ENCODE measurements around the gene MYO1B.

The MYO1B gene

DNA sequence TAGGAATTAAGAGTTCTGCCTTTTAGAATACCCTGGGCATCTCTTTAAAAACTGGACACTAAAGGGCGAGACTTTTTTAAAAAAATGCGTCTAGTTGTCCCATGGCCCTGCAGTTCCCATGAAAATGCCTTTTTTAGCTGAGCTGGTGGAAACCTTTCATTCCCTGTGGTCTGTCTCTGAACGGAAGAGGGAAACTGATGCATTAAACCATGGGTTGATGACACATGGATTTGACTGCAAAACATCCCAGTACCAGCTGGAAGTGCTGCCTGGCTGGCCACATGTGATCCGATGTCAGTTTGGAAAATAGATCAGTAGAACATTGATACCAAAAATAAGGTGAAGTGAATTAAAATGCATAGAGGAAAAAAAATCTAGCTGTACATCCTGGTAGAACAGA lies 129.2 kb downstream of the MYO1B start:
- no peak for DNase-seq

DNA sequence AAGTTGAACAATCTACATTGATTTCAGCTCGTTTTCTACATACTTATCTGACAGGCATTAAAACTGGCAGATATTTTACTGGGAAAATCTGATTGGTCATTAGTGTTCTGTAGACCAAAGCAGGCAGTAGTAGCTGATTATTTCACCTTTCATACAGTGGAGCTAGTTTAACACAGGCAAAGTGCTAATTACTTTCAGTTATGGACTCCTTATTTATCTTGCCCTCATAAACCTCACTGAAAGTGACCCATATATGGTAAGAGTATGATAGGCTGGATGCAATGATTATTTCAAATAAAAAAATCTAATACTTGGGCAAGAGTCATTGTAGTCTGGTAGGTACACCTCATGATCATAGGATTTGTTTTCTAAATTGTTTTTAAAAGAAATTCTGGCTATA lies 129.7 kb downstream of the MYO1B start:
- no peak for DNase-seq

DNA sequence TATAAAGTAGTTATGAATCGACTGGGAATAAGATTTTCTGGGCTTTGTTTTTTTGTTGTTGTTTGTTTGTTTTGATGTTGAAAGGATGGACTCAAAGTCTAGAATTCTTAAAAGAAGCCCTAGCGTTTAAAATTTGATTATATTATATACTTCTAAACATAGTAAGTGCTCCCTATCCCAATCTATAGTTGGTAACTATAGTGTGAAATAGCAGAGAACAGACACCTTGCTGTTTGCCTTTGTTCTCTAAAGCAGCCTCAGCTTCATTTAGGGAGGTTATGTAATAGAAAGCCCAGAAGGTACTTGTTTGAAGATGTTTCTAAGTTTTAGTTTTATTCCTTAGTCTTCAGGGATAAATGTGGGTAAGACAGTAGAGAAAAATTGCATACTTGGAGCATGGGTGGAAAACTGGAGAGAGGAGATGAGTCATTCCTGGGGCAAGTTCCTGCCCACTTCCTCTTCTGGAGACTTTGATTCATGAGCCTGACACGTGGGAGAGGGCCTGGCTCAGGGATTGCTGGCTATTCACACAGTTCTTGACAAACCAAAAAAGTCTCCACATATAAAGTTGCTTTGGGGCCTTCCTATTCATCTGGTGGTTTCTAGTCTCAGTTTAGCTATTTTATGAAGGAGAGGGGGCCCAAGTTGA lies 131.9 kb downstream of the MYO1B start:
- no peak for DNase-seq

DNA sequence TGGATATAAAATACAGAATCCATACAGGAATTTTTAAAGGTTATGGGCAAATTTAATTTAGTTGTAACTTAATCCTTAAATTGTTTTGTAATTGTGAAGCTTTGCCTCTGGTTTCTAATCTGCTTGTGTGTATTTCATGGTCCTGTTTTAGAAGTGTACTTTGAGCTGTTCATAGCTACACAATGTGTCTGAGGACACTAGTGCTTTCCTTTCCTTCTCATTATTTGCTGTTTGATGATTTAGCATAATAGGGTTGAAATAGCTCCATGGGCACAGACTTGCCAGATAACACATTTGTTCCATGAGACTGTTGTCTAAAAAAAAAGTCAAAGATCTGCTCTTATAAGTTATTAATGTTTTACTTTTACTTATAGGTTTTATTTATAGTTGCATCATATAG lies 134.2 kb downstream of the MYO1B start:
- DNase-seq = no peak

DNA sequence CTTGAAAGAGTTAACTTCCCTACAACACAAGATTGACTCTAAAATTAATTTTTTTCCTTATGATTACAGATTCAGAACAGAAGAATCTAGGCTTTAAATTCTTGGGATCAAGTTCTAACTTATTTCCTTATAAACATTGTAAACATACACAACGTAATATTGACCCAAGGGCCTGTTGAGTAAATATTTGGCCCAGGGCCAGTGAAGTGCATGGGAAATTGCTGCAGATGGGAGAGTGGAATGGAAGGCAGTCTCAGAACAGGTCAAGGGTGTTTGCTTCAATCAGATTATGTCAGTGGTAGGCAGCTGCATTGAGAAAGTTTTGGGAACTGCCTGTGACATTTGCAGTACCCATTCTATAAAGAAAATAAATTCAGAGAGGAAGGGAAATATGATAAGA lies 137.6 kb downstream of the MYO1B start:
- no peak for DNase-seq

DNA sequence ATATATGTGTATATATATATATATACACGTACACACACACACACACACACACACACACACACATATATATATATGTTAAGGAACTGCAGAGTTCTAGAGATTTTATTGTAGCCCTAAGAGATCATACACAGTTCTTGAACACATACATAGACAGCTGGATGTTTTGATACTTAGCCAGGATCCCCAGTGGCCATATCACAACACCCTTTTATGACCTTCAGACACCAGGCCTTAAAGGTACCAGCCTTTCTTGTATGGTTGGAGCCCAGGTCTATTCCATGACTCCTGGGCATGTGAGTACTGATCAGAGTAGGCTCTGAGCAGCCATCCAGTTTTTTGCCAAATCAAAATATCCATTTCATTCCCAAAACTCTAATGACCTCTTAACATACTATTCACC lies 138.3 kb downstream of the MYO1B start:
- DNase-seq = no peak

DNA sequence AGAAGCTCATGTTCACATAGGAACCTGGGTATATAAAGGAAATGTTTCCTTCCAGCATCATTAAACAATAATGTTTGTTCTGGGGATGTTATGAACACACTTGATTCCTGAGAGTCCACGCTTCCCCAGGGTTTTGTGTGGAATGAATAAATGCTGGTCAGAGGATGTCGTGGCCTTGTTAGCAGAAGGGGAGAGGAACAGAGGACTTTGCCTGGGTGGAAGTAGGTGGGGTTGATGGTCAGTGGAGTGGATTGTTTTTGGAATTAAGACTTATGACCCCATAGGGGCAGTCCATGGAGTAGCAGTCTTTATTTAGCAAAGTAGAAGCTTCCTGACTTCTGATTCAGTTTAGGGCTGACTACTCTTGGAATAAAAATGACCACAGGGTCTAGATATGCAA lies 139.6 kb downstream of the MYO1B start:
- no peak for DNase-seq

DNA sequence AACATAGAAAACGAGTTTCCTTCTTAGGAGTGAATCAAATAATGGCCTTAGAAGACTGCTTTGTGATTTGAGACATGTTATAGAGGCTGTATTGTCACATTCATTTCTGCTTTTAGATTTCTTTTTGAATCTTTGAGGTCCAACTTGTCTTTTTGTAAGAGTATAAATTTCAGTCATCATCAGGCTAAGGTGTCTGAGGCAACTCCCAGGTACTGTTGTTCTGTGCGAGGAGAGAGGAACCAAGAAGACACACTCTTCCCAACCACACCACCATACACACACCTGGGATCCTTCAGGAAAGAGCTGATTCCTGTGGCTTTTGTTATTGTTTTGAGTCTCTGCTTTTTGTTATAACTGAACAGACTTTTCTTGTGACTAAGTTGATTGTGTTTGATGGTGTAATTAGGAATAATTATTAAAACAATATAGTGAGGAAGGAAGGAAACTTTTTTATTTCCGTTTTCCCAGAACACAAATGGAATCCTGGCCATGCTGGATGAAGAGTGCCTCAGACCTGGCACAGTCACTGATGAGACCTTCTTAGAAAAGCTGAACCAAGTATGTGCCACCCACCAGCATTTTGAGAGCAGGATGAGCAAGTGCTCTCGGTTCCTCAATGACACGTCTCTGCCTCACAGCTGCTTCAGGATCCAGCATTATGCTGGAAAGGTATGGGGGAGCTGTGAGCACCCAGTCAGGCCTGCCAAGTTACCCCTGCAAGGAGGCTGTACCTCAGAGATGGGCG lies 140.4 kb downstream of the MYO1B start:
- DNase-seq = no peak

DNA sequence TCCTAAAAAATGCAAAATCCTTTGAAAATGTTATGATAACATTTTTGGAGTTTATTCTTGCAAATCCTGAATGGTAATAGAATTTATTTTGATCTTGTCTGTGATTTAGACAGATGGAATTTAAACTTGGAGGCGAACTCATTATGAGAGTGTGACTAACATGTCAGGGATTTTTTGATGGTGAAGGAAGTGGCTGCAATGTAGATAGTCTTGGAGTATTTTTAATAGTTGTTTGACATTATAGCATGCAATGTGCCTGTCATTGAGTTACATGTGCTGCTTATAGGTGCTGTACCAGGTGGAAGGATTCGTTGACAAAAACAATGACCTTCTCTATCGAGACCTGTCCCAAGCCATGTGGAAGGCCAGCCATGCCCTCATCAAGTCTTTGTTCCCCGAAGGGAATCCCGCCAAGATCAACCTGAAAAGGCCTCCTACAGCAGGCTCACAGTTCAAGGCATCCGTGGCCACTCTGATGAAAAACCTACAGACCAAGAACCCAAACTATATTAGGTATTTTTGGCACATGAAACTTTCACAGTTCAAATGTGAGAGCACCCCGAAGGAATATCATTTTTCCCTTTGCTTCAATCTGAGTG lies 141.8 kb downstream of the MYO1B start:
- no peak for DNase-seq

DNA sequence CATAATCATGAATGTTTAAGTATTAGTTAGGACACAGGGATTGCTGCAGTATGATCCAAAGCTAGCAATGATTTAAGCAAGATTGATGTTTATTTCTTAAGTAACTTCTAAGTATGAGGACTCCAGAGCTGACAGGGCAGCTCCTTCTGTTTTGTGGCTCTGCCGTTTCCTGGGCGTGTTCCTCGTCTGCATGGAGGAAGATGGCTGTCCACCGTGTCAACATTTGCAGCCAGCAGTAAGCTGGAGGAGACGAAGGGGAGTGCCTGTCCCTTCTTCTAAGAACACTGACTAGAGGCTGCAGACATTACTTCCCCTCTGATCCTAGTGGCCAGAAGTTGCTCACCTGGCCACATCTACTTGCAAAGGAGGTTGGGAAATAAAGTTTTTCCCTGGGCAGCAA lies 144.1 kb downstream of the MYO1B start:
- DNase-seq = no peak

DNA sequence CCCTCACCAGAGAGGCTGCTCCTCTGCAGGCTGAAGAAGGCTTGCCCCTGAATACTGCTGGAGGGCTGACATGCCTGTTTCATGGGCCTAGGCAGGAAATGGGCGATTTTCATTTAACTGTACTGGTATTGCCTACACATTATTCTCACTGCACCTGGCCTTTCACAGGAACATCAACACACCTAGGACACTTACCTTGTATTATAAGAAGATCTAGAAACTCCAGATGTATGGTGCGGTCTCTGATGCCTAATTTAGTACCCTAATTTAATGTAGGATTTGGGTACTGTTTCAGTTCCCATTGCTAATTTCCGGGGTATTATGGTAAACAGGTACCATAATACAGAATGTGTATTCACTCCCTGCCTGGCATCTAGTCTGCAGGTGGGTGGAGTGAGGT lies 146.0 kb downstream of the MYO1B start:
- DNase-seq = no peak

DNA sequence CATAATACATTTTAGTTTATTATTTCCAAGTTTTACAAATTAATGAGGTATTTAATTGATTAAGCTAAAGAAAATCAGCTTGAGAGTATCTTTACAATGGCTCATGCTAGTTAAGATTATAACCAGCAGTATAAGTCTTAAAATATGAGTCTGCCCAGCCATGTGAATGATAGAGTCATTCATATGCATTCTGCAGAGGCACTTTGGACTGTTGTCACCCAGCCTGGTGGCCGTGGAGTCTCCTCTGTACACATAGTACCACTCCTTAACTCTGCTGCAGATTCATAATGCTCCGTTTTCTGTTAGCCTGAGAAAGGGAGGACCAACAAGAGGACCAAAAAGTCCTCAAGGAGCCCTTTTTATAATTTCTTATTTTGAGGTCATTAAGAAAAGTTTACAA lies 148.8 kb downstream of the MYO1B start:
- DNase-seq = no peak

DNA sequence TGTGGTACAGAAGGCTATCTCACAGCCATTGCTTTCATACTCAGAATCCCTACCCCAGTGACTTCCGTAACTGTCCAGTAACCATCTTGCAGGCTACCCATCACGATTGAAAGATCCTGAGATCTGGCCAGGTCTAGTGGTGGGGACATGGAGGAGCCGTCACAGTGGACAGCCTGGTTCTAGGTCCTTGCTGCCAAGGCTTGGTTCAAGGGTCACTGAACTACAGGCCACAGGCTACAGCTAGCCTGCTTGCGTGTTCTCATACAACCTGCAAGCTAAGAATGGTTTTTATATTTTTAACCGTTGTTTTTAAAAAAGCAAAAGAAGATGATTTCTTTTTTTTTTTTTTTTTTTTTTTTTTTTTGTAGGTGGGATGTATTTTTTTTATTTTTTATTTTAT lies 151.6 kb downstream of the MYO1B start:
- DNase-seq = no peak

DNA sequence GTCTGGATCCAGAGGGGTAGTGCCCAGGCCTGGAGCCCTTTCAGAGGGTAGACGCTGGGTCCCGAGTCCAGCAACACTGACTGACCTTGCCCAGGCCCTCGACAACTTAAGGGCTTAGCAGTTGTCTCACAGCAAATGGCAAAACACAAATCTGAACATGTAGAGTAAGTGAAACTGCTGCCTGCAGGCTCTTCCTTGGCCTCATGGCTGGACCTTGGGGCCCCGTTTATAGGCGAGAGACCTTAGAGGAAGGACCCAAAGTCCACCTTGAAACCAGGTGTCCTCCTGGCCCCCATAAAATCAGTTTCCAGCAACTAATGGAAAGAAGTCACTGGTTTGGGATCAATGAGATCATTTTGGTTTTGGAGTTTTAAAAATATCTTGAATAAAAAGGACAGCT lies 154.4 kb downstream of the MYO1B start:
- DNase-seq = no peak

DNA sequence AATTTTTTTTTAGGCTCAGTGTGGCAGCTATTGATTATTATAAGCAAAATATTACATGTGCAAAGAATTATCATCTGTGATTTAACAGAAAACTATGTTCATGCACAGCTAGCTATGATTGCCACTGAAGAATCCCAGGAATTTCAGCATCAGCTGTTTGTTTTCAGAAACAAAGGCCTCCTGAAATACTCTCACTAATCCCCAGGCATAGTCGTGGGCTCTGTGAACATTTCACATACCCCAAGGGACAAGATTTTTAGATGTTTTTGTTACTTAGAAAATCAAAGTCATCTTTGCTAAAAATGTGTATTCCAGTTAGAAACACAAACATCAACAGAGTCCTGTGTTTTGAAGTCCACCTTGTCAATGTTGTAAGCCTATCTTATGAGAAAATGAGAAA lies 156.1 kb downstream of the MYO1B start:
- no peak for DNase-seq

DNA sequence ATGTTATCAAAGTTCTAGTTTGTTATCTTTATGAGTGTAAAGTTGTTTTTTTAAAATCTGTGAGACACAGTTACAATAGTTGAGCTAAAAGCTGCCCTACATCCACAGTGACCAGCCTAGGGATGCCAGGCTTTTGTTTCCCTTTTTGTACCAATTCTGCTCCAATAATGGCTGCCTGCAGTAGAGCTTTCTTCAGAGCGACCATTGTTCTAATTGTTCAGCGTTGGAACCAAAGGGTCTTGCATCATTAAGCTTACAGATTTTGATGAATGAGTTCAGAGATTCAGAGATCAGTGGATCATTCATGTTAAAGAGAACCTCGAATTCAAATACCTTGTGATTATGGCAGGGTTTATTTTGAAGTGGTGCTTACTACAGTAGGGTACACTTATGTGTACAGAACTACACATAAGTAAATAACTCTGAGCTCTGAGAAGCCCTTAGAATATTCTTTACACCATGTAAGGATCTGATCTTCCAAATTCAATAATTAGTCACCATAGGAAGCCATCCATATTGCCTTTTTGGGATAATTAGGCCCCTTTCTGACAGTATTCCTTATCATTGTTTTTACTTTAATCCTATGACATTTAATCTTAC lies 157.9 kb downstream of the MYO1B start:
- DNase-seq = no peak

DNA sequence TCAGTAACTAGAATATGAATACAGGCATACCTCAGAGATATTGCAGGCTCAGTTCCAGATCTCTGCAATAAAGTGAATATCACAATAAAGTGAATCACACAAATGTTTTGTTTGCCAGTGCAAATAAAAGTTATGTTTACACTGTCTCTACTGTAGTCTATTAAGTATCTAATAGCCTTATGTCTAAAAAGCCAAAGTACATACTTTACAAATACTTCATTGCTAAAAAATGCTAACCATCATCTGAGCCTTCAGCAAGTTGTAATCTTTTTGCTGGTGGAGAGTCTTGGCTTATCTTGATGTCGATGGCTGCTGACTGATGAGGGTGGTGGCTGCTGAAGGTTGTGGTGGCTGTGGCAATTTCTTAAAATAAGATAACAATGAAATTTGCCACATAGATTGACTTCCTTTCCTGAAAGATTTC lies 159.4 kb downstream of the MYO1B start:
- no peak for DNase-seq

DNA sequence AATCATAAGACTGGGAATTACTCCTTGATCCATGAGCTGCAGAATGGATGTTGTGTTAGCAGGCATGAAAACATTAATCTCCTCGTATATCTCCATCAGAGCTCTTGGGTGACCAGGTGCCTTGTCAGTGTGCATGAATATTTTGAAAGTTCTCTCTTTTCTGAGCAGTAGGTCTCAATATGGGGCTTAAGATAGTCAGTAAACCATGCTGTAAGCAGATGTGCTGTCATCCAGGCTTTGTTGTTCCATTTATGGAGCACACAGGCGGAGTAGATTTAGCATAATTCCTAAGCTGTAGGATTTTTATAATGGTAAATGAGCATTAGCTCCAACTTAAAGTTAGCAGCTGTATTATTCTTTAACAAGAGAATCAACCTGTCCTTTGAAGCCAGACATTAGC lies 160.3 kb downstream of the MYO1B start:
- DNase-seq = no peak

DNA sequence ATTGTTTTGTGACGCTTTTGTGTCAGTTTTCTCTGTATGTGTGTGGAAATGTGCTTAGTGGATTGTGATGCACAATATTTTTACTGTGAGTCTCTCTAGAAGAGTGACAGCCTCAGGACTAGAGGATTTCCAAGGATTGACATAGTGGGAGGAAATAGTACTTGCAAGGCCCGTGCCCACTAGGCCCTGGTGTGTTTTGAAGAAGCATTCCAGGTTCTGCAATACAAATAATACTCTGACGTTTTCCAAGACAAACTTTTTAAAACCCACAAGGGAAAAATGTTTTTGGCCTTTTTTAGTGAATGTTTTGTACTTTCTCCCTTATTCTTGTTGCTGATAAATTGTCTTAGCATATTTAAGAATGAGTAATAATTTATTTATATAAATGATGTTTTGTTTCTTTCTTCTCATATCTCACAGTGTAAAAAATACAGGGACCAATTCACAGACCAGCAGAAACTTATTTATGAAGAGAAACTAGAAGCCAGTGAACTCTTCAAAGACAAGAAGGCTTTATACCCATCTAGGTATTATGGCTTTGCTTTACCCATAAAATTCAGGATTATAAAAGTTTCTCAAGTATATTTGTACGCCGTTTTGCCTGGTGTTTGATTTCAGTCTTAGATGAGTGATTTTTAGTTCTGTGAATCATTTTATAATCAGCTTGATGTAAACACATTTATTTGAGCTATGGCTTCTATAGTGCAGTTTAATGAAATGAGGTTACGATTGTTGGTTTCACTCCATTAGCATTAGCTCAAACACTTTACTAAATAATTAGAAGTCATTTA lies 165.6 kb downstream of the MYO1B start:
- DNase-seq = no peak

DNA sequence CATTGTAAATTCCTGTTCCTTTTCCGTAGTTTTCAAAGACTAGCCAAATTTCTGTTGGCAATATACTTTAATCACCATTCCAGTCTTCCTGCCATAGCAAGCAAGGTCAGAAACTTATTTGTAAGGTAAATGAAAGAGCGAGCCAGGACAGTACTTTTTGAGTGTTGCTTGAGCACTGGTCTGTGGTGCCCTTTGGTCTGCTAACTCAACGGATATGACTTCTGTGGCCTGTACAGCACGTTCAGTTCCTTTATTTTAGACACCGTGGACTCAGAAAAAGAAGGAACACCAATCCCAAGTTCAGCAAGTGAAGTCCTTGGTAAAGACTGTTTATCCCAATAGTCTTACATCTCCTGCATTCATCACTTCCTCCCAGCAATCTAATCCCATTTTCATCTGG lies 166.3 kb downstream of the MYO1B start:
- no peak for DNase-seq

DNA sequence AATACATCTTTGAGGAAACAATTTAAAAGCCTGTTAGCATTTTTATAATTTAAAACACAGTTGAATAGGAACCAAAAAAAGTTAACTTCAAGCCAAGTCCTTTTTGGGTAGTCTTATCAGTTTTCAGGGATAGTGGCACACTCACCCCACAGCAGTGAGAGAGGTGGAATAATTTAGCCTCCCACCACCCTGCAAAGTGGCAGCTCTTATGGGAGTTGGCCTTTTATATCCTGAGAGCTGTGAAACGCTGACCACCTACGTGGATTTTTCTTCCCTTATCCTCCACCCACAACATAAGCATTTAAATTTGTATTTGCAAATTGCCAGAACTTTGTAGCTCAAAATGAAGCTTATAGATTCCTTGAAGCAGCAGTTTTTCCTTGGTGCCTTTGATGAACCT lies 167.1 kb downstream of the MYO1B start:
- DNase-seq = no peak

DNA sequence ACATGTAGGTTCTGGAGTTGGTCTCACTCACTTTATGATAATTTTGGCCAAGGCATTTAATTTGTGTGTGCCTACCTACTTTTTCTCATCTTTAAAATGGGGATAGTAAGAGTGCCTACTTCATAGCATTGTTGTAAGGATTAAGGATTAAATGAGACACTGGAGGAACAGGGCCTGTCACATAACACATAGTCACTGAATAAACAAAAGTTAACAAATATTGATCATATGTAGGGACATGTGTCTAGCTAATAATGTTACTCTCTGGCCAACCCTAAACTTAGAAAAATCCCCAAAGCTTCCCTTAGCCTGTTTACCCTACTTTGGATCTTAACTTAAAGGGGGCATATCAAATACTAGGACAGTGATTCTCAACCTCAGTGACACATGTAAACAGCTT lies 169.9 kb downstream of the MYO1B start:
- DNase-seq = no peak

DNA sequence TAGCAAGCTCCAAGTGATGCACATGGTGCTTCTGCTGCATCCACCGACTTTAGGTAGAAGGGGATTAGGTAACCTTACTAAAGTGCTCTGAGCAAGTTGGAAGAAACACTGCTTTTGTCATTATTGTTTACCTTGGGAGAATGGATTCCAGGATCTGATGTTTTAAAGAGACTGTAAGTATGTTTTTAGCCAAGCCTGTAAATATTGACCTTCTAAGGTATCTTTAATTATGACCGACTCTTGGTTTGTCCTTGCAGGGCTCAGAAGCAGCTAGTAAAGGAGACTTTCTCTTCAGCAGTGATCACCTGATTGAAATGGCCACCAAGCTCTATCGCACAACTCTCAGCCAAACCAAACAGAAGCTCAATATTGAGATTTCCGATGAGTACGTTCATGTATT lies 170.7 kb downstream of the MYO1B start:
- DNase-seq = no peak

Data from NCI-H1694 treated with DMSO at 0.1 percent for 48 hours (cell line).